HFF-Myc (cell line): ENCODE measurements around the gene SLIT3.
A peak's percentile ranks its signal among the peaks of the same experiment; 100 is the strongest.

Source experiments
- DNase-seq: peaks from one replicate; pipeline ENCODE4 v3.0.0-alpha.2; 2011; ENCODE audit warnings: low read depth; ENCODE audit errors: extremely low read depth
- H3K4me3 ChIP-seq: replicated peaks from 2 replicates; pipeline ENCODE4 v1.5.1; 2011; ENCODE audit warnings: low read depth, mild to moderate bottlenecking, control low read depth, low read length
- CTCF ChIP-seq: IDR thresholded peaks from 2 replicates; pipeline ENCODE4 v1.5.1; 2012; ENCODE audit warnings: mild to moderate bottlenecking, low read depth, low read length, control low read depth; ENCODE audit errors: missing control alignments

SLIT3 gene

DNA sequence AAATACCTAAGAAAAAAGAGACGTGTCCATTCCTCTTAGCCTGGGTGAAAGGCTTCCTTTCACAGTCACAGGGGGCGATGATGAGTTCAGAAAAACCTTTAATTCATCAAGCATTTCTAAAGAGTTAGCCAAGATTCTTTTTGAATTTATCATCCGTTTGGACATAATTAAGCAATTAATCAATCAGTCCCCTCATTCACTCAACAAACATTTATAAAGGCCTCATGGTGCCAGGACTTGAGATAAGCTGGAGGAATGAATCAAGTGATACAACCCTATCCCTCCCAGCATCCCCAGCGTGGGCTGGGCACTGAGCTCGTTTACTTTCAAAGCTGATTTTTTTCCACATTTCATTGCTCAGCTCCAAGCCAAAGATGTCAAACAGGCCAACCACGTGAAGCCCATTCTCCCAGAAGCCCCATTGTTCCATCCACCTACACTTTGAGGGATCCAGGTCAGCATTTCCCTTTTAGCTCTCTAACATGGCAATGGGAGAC is 140.5 kb downstream of the SLIT3 start:
- H3K4me3 ChIP-seq: no peak overlapping the region
- TF ChIP-seq CTCF: peak; percentile 32
- DNase-seq: no peak

DNA sequence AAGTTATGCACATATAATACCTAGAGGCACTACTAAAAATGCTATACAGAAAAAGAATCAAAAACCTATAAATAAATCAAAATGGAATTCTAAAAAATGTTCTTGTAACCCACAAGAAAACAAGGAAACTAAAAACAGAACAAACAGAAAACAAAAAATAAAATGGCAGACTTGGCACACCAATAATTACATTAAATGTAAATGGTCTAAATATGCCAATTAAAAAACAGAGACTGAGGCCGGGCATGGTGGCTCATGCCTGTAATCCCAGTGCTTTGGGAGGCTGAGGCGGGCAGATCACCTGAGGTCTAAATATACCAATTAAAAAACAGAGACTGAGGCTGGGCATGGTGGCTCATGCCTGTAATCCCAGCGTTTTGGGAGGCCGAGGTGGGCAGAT is 142.2 kb downstream of the SLIT3 start:
- no peak overlapping the region for H3K4me3 ChIP-seq
- no peak for TF ChIP-seq CTCF
- no peak for DNase-seq

DNA sequence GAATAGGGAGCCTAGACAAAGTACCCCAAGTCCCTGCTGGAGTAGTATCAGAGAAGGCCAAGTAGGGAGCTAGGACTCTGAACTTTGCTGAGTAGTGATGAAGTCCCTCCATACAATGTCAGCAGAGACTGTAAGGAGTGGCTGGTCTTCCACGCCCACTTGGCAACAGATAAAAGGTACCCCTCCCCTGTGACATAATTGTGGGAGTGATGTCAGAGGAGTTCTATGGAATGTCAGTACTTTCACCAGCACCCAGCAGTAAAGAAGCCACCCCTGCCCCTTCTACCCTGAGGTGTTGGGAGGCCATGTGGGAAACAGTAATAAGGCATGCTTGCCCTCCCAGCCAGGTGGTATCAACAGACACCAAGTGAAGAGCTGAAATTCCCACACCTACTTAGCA is 143.9 kb downstream of the SLIT3 start:
- TF ChIP-seq CTCF: no peak
- DNase-seq: no peak

GRCh38 chr5:169154679-169155078 is 146.3 kb downstream of the SLIT3 start:
- no peak for DNase-seq
- TF ChIP-seq CTCF: no peak
- H3K4me3 ChIP-seq: no peak overlapping the region

More for the DNA sequence above, 143.9 kb downstream of the SLIT3 start:
- no peak overlapping the region for H3K4me3 ChIP-seq

DNA sequence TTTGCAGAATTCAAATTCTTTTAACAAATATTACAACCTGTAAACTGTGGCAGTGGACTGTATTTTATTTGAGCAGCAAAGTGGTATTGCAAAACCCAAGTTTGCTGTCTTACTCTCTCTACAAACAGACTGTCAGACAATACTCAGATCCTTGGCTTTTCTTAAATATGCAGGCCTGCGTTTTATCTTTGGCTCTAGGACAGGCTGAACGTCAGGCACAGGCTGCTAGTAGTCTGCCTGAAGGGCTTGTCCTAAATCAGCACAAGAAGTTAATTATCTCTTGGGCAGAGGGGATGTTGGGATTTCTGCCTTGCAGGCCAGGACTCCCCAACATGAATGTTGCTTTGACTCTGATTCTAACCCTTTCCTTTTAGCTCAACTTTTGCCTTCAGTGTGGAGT is 147.5 kb downstream of the SLIT3 start:
- DNase-seq: no peak
- TF ChIP-seq CTCF: no peak
- H3K4me3 ChIP-seq: no peak overlapping the region

DNA sequence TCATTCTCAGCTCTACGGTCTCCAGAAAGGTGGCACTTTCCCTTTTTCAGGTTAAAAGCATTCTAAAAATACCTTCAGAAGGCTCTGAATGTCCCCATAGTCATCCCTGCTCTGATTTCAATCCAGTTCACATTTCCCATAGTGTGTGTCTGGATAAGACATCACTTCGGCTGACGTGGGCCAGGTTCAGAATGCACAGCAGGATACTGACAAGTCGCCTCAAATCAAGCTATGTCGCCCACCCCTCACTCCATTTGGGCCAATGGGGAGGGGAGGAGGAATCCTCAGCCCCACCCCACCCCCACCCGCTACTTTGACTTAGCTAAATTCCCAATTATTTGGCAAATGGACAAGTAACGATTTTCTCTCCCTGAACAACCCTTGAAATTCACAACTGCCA is 148.0 kb downstream of the SLIT3 start:
- H3K4me3 ChIP-seq: no peak overlapping the region
- TF ChIP-seq CTCF: no peak
- no peak for DNase-seq

DNA sequence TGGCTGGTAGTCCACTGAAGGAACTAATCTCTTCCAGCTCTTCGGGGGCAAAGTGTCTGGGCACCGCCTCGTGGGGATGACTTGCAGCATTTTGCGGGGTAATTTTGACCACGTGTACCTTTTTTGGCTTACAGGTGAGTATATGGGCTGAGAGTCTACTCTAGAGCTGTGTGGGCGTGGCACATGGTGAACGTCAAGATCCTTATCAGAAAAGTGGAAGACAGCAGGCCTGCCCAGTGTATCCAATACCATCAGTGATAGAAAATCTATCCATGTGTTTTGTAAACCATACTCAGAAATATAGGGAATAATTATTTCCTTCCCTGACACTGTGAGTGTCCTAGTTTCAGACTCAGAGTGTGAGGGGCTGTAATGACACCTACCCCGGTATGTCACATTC is 148.5 kb downstream of the SLIT3 start:
- DNase-seq: no peak
- H3K4me3 ChIP-seq: no peak overlapping the region
- TF ChIP-seq CTCF: no peak
